Neural cell (in vitro differentiated cells): ENCODE measurements around the gene CAMK1.

Experiments used
- CTCF ChIP-seq: fragments of 450-650 bp; IDR thresholded peaks from 2 replicates; pipeline ENCODE4 v1.5.1; 2014; ENCODE audit warnings: antibody characterized with exemption, mild to moderate bottlenecking, moderate library complexity; ENCODE audit not compliant: poor library complexity, severe bottlenecking
- EP300 ChIP-seq: fragments of 450-650 bp; conservative IDR thresholded peaks from 2 replicates; pipeline ENCODE4 v1.6.1; 2014; ENCODE audit warnings: antibody characterized with exemption, mild to moderate bottlenecking, moderate library complexity; ENCODE audit not compliant: poor library complexity, severe bottlenecking
- EZH2 ChIP-seq: fragments of 200-600, 300-800 bp; shearing (Covaris generic), sonication (generic); IDR thresholded peaks from 2 replicates; pipeline ENCODE4 v1.6.1; 2014; ENCODE audit warnings: antibody characterized with exemption, low read length, borderline replicate concordance, mild to moderate bottlenecking; ENCODE audit not compliant: insufficient read depth, poor library complexity, severe bottlenecking
- POLR2AphosphoS5 ChIP-seq: IDR thresholded peaks from 2 replicates; pipeline ENCODE4 v1.6.1; 2012
- RAD21 ChIP-seq: fragments of 450-650 bp; conservative IDR thresholded peaks from 2 replicates; pipeline ENCODE4 v1.6.1; 2014; ENCODE audit warnings: antibody characterized with exemption, mild to moderate bottlenecking, moderate library complexity
- SMC3 ChIP-seq: fragments of 450-650 bp; conservative IDR thresholded peaks from 2 replicates; pipeline ENCODE4 v1.6.1; 2014; ENCODE audit warnings: antibody characterized with exemption, mild to moderate bottlenecking, moderate library complexity; ENCODE audit not compliant: poor library complexity
- TAF1 ChIP-seq: IDR thresholded peaks from 2 replicates; pipeline ENCODE4 v1.6.1; 2012; ENCODE audit warnings: low read depth

DNA sequence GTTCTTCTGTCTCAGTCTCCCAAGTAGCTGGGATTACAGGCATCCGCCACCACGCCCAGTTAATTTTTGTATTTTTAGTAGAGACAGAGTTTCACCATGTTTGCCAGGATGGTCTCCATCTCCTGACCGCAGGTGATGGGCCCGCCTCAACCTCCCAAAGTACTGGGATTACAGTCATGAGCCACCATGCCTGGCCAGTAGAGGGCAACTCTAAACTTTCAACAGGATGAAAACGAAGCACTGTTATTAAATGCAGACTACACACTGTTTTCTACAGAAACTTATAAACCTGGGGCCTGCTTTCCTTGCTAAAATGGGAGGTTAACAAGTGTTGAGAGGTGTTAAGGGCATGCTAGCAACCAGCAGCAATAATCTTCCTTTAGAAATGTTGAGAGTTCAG is 30.8 kb upstream of the CAMK1 start:
- TF ChIP-seq CTCF (peak; percentile 20), POLR2AphosphoS5 (no peak), EZH2 (no peak), TAF1 (no peak), EP300 (no peak), SMC3 (no peak), RAD21 (no peak)
